Psoas muscle (tissue), 8 donors: ENCODE measurements around the gene SNED1. TPM values are rescaled to one million over a fixed set of nuclear protein-coding genes. Genes with fewer than 3 reads are reported as not detected.

Experiments
- ATAC-seq, 4 donors: fragments of 200-7000 bp; cut with Tn5 transposase; one replicate each; pipeline ENCODE4 v1.9.1; 2020; ENCODE audit warnings: moderate library complexity in 3 of 4, mild to moderate bottlenecking in 2 of 4
- DNase-seq, 2 donors: peaks; one replicate each; pipeline ENCODE4 v3.0.0-alpha.2; 2020
- H3K27ac ChIP-seq: fragments of 200-600 bp; one replicate; pipeline ENCODE4 v1.8.0; 2022
- H3K27me3 ChIP-seq, 3 donors: fragments of 200-600 bp in 1 of 3; one replicate each; pipeline versions ENCODE4 v1.6.1 to v1.8.0; 2013 to 2022; ENCODE audit warnings: low read length in 2 of 3, mild to moderate bottlenecking in 2 of 3, moderate library complexity in 1 of 3; ENCODE audit not compliant: insufficient read depth in 3 of 3
- H3K36me3 ChIP-seq, 2 donors: fragments of 200-600 bp in 1 of 2; one replicate each; pipeline versions ENCODE4 v1.6.1 to v1.8.0; 2013 to 2022; ENCODE audit warnings: low read depth in 1 of 2, mild to moderate bottlenecking in 1 of 2, moderate library complexity in 1 of 2; ENCODE audit not compliant: insufficient read depth in 1 of 2
- H3K4me1 ChIP-seq: fragments of 200-600 bp; one replicate; pipeline ENCODE4 v1.8.0; 2022
- H3K4me3 ChIP-seq: fragments of 200-600 bp; one replicate; pipeline ENCODE4 v1.8.0; 2022; ENCODE audit warnings: mild to moderate bottlenecking
- H3K9me3 ChIP-seq: fragments of 200-600 bp; one replicate; pipeline ENCODE4 v1.8.0; 2022
- CTCF ChIP-seq: fragments of 200-600 bp; IDR thresholded peaks from one replicate; pipeline ENCODE4 v1.8.0; 2022; ENCODE audit warnings: antibody characterized with exemption
- WGBS, 3 donors: extraction: QIAGEN DNeasy Blood & Tissue Kit; methylation state at CpG; one replicate each; pipeline versions ENCODE4 v1.1.6 to v1.1.7; 2013; 5-methylcytosine and 5-hydroxymethylcytosine counted together
- intact Hi-C, 2 donors: fragments of 100-400 bp; cut with DNase I; formaldehyde crosslinking; loops; one replicate each; pipeline versions ENCODE4 v1.11.0 to v1.14.2; 2022
- polyA plus RNA-seq, 3 donors: library from polyadenylated mRNA; stranded (reverse); fragments of 200-250 nt; gene quantifications; one replicate each; pipeline ENCODE4 v1.2.3, GENCODE V29; 2013
- total RNA-seq, 4 donors: library from RNA; stranded (reverse); fragmentation: NEBNext Ultra II Directional in 2 of 4; extraction: Animal tissue kit (Norgen Biotek cat#: 25700) in 2 of 4; gene quantifications; one replicate each; pipeline versions ENCODE4 v1.2.1 to v1.2.4, GENCODE V29; 2021 to 2023
- donor health status: healthy with polysubstance abuse.
- donor health status: DM: no; HTN: no; CAD: no; lungs with moderate emphysema.
- donor health status: Bipolar disorder and iron deficiency.
- donor health status: healthy.
- donor health status: DM: yes; HTN: yes; CAD: no.
- donor health status: DM: no; HTN: no; CAD: no.
- donor health status: DM: no; HTN: no; CAD: no.
- donor health status: DM: yes; HTN: yes; CAD: no.

SNED1 gene
- total and polyA plus RNA-seq, 7 donors = 7.8 to 36.9 (median 9.2) TPM

- Histone ChIP-seq H3K9me3 (no peaks in the 10 kb centered on the region), H3K36me3 (no peaks in the 10 kb centered on the region), H3K4me1 (no peaks in the 10 kb centered on the region), H3K4me3 (no peak overlapping the region), H3K27me3 (no peaks in the 10 kb centered on the region), H3K27ac (no peak overlapping the region)
- intact Hi-C loops = no loop called here
- 81 to 88% (median 87%) methylated on average over 27 of the region's 27 CpGs for WGBS, 3 donors
- peak in 1 of 2 donors; percentile 37 for DNase-seq
- no peak for ATAC-seq
- TF ChIP-seq CTCF = no peak
Observed at GRCh38 chr2:240960971-240961876, 37.2 kb upstream of the SNED1 start.

- Histone ChIP-seq H3K36me3 (no peaks in the 10 kb centered on the region), H3K4me3 (no peak overlapping the region), H3K27ac (no peak overlapping the region), H3K4me1 (no peaks in the 10 kb centered on the region), H3K27me3 (no peaks in the 10 kb centered on the region), H3K9me3 (no peaks in the 10 kb centered on the region)
- ATAC-seq (no peak), DNase-seq (no peak)
- intact Hi-C loops = no loop called here
- 65 to 81% (median 74%) methylated on average over 12 of the region's 12 CpGs for WGBS, 3 donors
- no peak for TF ChIP-seq CTCF
Observed at GRCh38 chr2:240961910-240962299, 36.5 kb upstream of the SNED1 start.

GRCh38 chr2:240962300-240963064, 35.9 kb upstream of the SNED1 start:
- no peaks in the 10 kb centered on the region for H3K36me3 ChIP-seq
- DNase-seq (peak in 1 of 2 donors; percentile 63), ATAC-seq (peak in 1 of 4 donors; percentile 44)
- no peak for TF ChIP-seq CTCF
- H3K27me3 ChIP-seq = no peaks in the 10 kb centered on the region
- no peak overlapping the region for H3K27ac ChIP-seq
- no peaks in the 10 kb centered on the region for H3K4me1 ChIP-seq
- WGBS, 3 donors = 56 to 60% (median 59%) methylated on average over 24 to 29 of the region's 29 CpGs
- H3K4me3 ChIP-seq = no peak overlapping the region
- intact Hi-C loops = no loop called here
- no peaks in the 10 kb centered on the region for H3K9me3 ChIP-seq

- 94 to 96% (median 94%) methylated on average over 30 to 33 of the region's 33 CpGs for WGBS, 3 donors
- no peak overlapping the region for H3K27ac ChIP-seq
- no peaks in the 10 kb centered on the region for H3K27me3 ChIP-seq
- H3K4me1 ChIP-seq = no peaks in the 10 kb centered on the region
- intact Hi-C loops = no loop called here
- peak; percentile 7 to 35 for DNase-seq
- H3K4me3 ChIP-seq = no peak overlapping the region
- no peak for ATAC-seq
- TF ChIP-seq CTCF = no peak
- no peaks in the 10 kb centered on the region for H3K9me3 ChIP-seq
- no peaks in the 10 kb centered on the region for H3K36me3 ChIP-seq
Observed at GRCh38 chr2:240963065-240963867, 35.2 kb upstream of the SNED1 start.
